ENCODE data around the gene VSTM2L. TPM values are rescaled to one million over a fixed set of nuclear protein-coding genes. Genes with fewer than 3 reads are reported as not detected.

Gene VSTM2L
- total RNA-seq, 1 donor from 2014 or later: 39.6 TPM

GRCh38 chr20:37971561-37972127, 68.7 kb downstream of the VSTM2L start:
- no peak for DNase-seq

GRCh38 chr20:37972256-37973058, 69.5 kb downstream of the VSTM2L start:
- DNase-seq: no peak

GRCh38 chr20:37973059-37973910, 70.4 kb downstream of the VSTM2L start:
- DNase-seq: no peak

- no peak for DNase-seq
Measured at GRCh38 chr20:37976887-37977286, 74.0 kb downstream of the VSTM2L start.

- no peak for DNase-seq
Measured at GRCh38 chr20:37977338-37977737, 74.4 kb downstream of the VSTM2L start.

GRCh38 chr20:37977786-37978185, 74.9 kb downstream of the VSTM2L start:
- DNase-seq: no peak

- no peak for DNase-seq
Measured at GRCh38 chr20:37979021-37979985, 76.4 kb downstream of the VSTM2L start.

GRCh38 chr20:37980383-37980782, 77.5 kb downstream of the VSTM2L start:
- DNase-seq: no peak

GRCh38 chr20:37980876-37981275, 77.9 kb downstream of the VSTM2L start:
- DNase-seq: no peak

GRCh38 chr20:37981568-37981967, 78.6 kb downstream of the VSTM2L start:
- DNase-seq: no peak

- no peak for DNase-seq
Measured at GRCh38 chr20:37983286-37983685, 80.4 kb downstream of the VSTM2L start.

GRCh38 chr20:37984018-37984785, 81.3 kb downstream of the VSTM2L start:
- no peak for DNase-seq

GRCh38 chr20:37986044-37986858, 83.3 kb downstream of the VSTM2L start:
- DNase-seq: no peak

- DNase-seq: no peak
Measured at GRCh38 chr20:37986873-37987601, 84.1 kb downstream of the VSTM2L start.

- no peak for DNase-seq
Measured at GRCh38 chr20:37987602-37988290, 84.8 kb downstream of the VSTM2L start.

GRCh38 chr20:37988306-37988954, 85.5 kb downstream of the VSTM2L start:
- peak; percentile 27 for DNase-seq

GRCh38 chr20:37989601-37990295, 86.8 kb downstream of the VSTM2L start:
- DNase-seq: no peak
